HG02763 (cell line): ENCODE measurements around the gene MARVELD1.
"Not testable (repeated sequence)": the region's sequence is repeated elsewhere in the genome, so short reads cannot be mapped to it uniquely, and the experiment has no call there.

ENCODE experiments used
- ATAC-seq: cut with Tn5 transposase; IDR thresholded peaks from one replicate; pipeline ENCODE4 v1.9.1; 2021; ENCODE audit warnings: mild to moderate bottlenecking, moderate library complexity; ENCODE audit not compliant: unreplicated experiment

Gene MARVELD1

DNA sequence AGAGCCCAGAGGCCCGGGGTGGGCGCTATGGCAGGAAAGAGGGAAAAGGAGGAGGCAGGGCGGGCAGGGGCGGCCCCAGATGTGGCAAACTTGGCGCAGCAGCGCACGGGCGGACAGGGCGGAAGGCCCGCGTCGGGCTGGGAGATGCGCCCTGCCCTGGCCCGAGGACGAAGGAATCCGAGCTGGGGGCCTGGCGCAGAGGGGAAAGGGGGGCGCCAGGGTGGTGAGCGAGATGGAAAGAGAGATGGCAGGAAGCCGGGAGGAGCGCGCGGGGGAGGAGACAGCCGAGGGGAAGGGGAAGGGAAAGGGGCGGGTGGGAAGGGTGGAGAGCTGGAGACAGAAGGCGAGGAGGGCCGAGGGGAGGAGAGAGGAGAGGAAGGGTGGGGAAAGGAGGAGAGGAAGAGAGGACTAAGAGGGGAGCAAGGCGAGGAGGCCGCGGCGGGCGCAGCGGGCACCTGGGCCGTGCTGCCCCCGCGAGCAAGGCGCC, at the start of gene MARVELD1:
TSS of gene MARVELD1 (plus strand) at position 392 of the 487 bp plus-strand sequence. CDS start 147 bp downstream, outside the sequence.
- ATAC-seq, result no peak

DNA sequence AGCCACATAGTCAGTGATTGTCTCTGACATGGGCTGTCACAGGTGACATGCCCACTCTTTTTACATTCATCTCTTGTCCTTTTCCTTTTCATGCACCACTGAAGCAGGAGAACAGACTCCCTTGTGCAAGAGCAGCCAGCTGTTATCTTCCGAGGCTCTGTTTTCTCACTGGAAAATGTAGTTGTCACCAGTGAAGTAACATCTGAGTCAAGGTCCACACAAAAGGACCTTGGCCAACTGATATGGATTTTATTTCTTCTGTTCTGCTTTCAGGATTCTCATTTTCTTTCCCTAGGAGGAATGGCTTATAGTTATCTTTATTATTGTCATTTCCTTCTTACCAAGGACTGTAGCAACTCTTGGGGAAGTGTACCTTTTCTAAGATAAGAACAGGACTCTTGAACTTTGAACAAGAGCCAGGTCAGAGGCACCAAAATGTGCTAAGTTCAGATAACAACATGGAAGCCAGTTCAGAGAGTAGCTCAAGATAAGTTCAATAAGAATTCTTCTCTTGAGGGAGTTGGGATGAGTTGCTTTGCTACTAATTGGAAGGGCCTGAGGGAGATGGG, 49.2 kb upstream of the MARVELD1 start:
- no peak for ATAC-seq

DNA sequence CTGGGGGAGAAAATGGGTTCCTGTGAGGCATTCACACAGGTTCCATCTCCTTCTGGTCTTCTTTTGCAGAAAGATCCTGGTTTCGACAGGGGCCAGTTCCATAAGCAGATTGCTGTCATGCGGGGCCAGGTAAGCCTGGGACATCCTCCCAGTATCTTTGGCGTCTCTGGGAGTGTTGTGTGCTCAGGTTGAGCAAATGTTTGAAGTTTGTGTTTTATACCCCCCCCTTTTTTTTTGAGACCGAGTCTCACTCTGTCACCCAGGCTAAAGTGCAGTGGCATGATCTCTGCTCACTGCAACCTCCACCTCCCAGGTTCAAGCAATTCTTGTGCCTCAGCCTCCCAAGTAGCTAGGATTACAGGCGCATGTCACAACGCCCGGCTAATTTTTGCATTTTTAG, 46.5 kb upstream of the MARVELD1 start:
- ATAC-seq, result no peak

DNA sequence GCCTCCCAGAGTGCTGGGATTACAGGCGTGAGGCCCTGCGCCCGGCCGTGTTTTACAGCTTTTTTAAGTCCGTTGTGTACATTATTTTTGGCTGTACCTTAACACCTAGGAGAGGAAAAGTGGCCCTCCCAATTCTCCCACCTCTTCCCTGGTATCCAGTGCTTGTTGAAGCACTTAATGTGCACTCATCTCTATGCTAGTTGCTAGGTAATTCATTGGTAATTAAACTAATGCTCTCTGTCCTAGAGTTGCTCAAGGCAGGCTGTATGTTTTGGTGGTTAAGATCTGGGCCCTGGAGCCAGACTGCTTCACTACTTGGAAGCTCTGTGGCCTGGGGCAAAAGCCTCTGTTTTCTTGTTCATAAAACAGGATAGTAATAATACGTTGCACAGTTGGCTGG, 46.1 kb upstream of the MARVELD1 start:
- ATAC-seq, result no peak

DNA sequence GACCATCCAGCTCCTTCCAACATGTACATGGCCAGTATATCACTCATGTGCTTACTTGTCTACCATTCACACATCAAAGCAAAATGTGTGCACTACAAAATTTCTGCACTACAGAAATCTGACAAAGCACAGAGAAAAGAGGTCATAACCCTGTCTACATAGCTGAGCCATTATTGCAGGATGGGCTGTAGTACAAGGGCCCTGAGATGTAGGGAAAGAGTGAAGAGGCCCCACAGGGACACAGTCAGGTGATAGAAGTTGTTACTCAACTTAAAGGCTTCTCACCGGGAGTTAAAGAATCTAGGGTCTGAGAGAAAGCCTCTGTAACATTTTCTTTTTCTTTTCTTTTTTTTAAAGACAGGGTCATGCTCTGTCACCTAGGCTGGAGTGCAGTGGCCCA, 44.0 kb upstream of the MARVELD1 start:
- ATAC-seq, result no peak

DNA sequence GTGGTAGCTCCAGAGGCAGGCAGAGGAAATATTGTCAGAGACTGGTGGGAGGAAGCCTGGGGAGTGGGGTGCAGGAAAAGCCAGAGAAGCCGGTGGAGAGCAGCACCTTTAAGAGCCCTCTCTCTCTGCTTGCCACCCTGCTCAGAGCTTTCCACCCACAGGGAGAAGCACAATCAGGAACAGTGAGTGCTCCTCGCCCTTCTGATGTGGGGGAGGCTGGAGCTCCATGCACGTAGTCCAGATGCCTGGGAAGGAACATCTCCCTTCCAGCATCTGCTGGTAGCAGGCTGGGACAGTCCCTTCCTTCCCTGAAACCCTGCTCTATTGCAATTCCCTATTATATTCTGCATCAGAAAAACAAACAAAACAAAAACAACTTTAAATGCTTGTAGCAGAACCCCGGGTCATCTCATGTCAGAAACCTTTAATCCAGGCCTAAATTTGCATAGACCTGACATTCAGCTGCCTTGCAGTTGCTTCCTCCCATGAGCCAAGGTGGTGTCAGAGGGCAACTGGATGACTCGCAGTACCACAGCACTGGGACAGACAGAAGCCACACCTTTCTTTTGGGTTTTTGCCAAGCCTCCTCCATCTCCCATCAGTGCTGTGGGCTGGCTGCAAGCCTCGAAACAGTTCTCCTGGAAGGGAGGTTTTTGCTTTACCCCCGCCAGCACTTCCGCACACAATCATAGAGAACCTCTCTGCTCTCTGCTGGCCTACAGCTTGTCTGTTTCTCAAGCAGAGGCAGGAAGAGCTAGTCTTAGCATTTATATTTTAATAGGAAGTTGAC, 39.6 kb upstream of the MARVELD1 start:
- ATAC-seq, result no peak

DNA sequence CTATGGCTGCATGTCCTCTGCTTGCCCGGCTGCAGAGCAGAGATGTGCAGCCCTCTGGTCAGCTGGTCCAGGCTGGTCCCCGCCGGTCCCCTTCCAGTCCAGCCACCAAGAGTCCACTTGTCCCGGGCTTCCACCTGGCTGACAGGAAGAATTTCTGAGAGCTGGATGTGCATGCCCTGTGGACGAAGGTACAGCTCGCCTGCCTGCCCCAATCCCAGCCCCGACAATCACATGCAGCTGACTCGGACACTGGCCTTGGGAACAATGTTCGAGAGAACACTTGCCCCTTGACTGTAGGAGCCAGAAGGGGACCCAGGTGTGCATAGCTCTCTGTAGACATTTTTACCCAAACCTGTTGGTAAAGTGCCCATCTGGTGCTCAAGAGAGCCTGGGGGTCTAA, 38.3 kb upstream of the MARVELD1 start:
- no peak for ATAC-seq

DNA sequence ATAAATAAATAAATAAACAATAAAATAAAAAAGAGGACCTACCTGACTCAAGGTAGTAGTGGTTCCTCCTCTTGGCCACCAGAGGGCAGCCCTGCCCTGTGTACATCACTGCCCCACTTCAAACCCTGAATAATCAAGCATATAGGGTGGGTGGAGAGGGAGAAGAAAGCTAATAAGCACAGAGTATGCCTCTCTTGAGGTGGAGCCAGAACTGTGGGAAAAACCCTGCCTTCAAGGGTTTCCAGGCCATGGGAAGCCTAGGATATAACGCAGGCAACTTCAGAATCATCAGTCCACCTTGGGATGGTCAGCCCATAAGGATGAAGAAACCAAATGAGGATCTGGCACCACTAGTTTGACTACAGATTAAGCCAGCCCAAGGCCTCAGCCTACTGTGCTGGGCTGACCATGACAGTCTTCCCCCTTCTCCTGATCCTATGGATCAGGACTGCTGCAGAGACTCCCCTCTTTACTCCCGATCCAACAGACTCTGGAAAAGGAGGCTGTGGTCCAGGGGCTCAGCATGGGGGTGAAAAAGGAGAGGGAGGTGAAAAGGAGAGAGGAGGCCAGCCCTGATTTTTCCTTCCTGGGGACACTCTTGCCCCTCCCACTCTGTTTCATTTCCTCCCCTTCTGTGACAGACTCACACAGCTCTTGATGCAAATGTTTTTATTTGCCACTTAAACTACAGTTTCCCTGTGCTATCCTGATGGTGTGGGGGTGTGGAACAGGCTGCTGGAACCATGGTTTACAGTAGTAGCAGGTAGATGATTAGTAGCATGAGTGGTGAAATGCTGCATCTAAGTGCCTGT, 36.6 kb upstream of the MARVELD1 start:
- ATAC-seq, result no peak

DNA sequence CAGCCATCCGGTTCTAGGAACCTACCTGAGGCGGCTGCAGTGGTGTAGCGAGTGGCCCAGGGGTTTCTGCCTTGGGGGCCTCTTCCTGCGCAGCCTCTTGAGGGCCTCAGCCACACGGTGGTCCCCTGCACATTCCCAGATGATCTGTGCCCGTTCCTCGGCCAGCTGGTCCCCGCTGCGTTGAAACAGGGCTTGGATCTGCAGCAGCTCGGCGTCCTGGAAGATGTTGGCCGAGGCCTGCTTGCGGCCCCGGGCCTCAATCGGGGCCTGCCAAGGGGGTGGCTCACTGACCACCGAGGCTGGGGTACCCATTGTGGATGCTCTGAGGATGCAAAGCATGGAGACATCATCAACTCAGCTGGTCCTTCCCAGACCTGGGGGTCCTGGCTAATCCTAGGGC, 33.9 kb upstream of the MARVELD1 start:
- ATAC-seq, result no peak

DNA sequence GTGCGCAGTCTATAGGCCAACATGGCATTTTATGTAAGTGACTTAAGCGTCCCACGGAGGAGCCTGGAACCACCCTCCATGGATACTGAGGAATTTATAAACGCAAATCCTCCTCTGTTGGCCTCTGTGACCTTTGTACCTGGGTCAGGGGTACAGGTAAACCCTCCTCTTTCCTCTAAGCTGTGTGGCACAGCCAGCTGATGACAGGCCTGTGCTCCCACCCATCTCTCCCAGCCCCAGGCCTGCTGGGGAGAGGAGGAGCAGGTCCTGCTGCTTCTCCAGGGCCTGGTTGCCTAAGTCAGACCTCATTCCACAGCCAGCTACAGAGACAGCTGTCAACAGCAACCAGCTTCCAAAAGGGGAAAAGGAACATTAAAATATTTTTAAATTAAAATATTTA, 31.5 kb upstream of the MARVELD1 start:
- ATAC-seq, result no peak

DNA sequence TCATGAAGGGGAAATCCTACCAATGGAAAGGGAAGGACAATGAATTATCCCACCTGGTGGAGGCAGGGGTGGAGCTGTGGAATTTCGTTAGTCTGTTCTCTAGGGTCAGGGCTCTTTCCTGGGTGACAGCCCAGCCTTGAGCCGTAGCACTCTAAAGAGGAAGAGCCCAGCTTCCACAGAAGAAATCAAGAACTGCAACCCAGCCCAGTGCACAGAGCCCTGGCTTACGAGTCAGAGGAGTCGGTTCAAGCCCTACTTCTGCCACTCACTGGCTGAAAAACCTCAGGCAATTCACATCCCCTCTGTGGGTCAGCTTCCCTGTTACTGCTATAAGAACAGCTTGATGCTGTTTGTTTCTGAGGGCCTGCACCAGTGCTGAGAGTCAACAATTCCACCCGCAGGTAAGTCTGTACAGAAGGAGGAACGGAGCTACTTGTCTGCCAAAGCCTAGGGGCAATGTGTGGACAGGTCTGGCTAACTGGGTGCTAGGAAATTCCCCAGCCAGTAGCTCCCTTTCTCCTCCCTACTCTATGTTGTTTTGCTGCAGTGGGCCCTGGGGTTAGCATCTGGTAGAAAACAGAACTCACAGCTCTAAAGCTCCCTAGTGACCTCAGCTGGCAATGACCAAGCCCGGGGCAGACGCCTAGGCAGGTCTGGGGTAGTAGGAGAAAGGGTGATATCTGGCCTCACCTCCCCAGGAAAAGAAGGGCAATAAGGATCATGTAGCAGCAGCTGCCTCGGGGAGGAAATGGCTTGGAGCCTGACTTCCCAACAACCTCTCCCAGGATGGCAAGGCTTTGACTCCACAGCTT, 29.8 kb upstream of the MARVELD1 start:
- no peak for ATAC-seq

DNA sequence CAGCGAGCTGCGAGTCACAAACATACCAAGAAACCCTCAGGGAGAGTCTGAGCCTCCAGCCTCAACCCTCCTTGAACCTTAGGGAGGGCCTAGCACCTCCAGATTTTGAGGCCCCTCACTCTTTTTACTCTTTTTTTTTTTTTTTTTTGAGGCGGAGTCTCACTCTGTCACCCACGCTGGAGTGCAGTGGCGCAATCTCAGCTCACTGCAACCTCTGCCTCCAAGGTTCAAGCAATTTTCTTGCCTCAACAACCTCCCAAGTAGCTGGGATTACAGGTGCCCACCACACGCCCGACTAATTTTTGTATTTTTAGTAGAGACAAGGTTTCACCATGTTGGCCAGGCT, 29.2 kb upstream of the MARVELD1 start:
- ATAC-seq, result not testable (repeated sequence)

DNA sequence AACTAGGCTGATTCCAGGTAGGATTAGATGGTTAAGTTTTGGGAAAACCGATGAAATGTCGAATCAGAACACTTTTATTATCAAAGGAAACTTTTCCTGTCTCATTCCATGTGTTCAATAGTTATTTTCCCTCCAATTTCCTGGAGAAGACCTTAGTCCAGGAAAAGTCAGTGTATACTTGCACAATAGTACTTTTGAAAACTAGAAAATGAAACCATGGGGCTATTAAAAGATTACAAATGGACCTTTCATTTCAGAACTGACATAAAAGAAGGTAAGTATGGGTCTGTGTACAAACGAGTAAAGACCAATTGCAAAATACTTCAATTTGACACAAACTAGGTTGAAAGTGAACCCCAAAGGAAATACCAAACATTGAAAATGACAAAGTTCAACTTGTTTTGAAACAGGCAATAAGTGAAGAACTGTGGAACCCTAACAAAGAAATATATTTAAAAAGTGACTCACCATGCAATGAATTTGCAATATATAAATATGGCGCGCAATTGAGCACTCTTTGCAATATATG, 28.6 kb upstream of the MARVELD1 start:
- no peak for ATAC-seq

DNA sequence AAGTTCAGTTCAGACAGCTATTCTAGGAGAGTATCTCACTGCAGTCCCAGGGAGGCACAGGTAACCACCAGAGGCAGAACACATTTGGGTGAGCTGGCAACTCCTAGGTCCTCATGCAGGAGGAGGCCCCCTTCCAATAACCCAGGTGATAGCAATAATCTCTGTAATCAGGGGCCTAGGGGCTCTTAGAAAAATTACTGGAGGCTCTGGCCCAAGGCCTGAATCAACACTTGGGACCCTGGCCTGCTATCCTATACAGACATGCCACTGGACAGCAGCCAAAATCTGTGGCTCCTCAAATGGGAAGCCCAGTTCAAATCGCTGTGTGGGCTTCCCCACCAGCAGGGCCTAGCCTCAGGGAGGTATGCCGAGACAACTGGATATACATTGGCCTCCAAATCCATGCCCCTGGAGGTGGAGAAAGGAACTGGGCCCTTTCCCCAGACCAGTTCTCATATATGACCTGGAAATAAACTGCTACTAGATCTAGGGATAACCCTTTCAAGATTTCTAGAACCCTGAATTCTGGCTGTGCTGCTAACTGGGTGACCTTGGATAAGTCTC, 28.1 kb upstream of the MARVELD1 start:
- no peak for ATAC-seq

DNA sequence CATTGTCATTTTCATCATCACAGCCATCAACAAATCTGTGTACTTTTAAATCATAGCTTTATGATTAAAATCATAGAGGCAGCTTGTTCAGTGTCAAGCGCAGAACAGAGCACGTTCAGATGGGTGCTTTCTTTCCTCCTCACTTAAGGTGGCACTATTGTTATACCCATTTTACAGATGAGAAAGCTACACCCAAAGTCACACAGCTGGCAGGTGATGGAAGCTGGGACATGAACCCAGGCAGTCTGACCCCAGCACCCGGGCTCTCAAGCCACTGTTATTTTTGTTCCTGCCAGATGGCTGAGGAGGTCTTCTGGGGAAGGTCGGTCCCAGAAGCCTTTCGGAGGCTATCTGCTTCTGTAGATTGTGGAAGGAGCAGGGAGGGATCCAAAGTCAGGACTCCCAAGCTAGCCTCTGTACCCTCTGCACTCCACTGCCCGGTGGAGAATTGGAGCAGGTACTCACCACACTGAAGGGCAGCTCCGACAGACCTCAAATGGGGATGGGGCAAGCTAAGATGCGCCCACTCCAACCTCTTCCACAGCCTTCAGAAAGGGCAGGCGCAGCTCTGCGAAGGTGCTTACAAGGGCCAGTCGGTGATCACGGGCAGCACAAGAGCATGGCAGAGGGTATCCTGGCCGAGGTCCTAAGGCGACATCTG, 27.1 kb upstream of the MARVELD1 start:
- ATAC-seq, result no peak

DNA sequence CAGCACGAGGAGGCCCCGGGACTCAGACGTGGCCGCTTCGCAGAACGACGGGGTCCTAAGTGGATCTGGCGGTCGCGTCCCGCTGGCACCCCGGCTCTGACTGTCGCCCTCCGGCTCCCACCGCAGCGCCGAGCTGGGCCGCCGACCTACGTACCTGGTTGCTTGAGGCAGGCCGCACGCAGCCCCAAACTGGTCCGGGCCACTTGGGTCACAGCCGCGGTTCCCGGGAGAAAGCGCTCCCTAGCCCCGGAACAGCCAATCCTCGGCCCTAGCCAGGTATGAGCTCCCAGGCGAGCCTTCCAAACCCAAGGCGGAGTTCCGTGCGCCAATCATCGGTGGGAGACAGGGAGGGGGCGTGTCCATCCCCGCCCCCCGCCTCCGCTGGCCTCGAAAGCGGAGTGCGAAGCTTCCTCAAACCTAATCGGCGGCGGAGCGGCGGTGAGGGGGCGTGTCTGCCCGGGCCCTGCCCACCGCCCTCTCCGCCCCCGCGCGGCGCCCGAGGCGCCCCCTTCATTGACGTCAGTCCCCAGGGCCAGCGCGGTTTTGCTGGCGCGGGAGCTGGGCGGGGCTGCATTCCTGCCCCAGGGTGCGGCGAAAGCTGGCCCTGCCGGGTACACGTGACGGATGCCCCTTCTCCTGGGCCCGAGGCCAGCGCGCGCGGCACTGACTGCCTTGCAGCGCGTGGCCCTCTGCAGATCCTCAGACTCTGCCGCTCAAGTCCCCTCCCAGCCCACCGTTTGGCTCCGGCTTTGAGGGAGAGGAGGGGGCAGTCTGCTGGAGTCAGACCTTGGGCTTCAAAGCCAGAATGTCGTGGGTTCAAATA, 26.4 kb upstream of the MARVELD1 start, which contains the start of gene AVPI1:
TSS of gene AVPI1 (minus strand) at position 280 of the 823 bp plus-strand sequence. CDS start 7,336 bp downstream, outside the sequence.
- peak; percentile 95 for ATAC-seq

DNA sequence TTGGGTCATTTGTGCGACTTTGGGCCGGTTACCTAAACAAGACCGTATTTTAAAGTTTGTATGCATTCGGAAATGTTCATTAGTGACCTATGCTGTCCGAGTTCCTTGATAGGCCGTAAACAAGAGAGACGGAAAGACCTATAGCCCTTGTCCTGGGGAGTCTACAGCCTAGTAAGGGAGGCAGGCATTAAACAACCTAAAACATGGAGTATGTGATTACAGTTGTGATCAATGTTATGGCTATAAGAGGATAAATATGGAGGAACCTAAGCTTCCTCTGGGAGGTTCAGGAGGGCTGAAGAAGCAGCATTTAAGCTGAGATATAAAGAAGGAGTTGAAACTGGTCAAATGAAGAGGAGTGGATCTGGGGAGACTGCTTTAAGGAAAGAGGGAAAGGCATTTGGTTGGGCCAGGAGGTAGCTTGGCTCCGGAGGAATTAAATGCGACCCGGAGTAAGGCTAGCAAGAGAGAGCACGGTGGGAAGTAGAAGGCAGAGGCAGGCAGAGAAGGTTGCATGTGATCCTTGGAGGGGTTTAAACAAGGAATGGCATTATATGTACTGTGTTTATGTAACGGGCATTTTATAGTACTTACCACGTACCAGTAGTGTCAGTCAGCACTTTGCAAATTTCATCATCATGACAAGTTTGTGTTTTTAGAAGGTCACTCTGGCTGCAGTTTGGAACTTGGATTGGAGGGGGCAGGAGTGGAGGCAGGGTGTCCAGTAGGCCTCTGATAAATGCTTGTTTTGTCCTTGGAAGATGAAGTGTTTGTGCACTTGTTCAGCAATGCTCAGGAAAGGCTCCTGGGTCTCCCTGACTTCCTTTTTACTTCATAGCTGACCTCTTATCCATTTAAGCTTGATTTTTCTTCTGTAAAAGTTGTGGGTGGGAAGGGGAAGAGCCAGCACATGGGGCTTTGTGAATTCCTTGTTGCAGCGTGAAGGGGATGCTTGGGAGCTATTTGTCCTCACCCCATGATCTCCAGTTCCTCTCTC, 25.4 kb upstream of the MARVELD1 start:
- no peak for ATAC-seq
